Measurements from ENCODE around the gene XIRP1.

- TF ChIP-seq CTCF (IDR thresholded peaks at IDR 0.05) (no peak), POLR2A (IDR thresholded peaks at IDR 0.05) (no peak)
Observed at GRCh38 chr3:39164414-39164813, 28.0 kb downstream of the XIRP1 start.

All from ovary (tissue), 3 donors.